ENCODE measurements around the gene RTL5. TPM values are rescaled to one million over a fixed set of nuclear protein-coding genes. Genes with fewer than 3 reads are reported as not detected.

The RTL5 gene
- polyA plus RNA-seq, 1 donor from 2014 or later = 10.5 TPM

GRCh38 chrX:72126539-72127140 lies 5.1 kb downstream of the RTL5 start:
- no peak overlapping the region for H2AFZ ChIP-seq (ENCODE audit: low read depth, low read length)
- no peaks in the 10 kb centered on the region for H3K27me3 ChIP-seq (ENCODE audit: insufficient read depth, low read depth, low read length)
- H3K79me2 ChIP-seq (replicated peaks; ENCODE audit: insufficient read depth, low read length) = no peaks in the 10 kb centered on the region
- no peaks in the 10 kb centered on the region for H4K20me1 ChIP-seq (ENCODE audit: insufficient read depth)
- no peaks in the 10 kb centered on the region for H3K36me3 ChIP-seq (ENCODE audit: insufficient read depth, low read length)
- no peak overlapping the region for H3K4me2 ChIP-seq (ENCODE audit: low read length)
- TF ChIP-seq, protein P1, sequence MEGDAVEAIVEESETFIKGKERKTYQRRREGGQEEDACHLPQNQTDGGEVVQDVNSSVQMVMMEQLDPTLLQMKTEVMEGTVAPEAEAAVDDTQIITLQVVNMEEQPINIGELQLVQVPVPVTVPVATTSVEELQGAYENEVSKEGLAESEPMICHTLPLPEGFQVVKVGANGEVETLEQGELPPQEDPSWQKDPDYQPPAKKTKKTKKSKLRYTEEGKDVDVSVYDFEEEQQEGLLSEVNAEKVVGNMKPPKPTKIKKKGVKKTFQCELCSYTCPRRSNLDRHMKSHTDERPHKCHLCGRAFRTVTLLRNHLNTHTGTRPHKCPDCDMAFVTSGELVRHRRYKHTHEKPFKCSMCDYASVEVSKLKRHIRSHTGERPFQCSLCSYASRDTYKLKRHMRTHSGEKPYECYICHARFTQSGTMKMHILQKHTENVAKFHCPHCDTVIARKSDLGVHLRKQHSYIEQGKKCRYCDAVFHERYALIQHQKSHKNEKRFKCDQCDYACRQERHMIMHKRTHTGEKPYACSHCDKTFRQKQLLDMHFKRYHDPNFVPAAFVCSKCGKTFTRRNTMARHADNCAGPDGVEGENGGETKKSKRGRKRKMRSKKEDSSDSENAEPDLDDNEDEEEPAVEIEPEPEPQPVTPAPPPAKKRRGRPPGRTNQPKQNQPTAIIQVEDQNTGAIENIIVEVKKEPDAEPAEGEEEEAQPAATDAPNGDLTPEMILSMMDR (IDR thresholded peaks at IDR 0.05; ENCODE audit: poor library complexity, severe bottlenecking) = peak; percentile 81
- TF ChIP-seq RAD21 (conservative IDR thresholded peaks at IDR 0.05) = peak; percentile 87
- peak; percentile 20 for TF ChIP-seq MXI1 (conservative IDR thresholded peaks at IDR 0.05; ENCODE audit: poor library complexity, severe bottlenecking)
- peak; percentile 89 for TF ChIP-seq SMC3 (conservative IDR thresholded peaks at IDR 0.05; ENCODE audit: poor library complexity)
- TF ChIP-seq, protein P2, sequence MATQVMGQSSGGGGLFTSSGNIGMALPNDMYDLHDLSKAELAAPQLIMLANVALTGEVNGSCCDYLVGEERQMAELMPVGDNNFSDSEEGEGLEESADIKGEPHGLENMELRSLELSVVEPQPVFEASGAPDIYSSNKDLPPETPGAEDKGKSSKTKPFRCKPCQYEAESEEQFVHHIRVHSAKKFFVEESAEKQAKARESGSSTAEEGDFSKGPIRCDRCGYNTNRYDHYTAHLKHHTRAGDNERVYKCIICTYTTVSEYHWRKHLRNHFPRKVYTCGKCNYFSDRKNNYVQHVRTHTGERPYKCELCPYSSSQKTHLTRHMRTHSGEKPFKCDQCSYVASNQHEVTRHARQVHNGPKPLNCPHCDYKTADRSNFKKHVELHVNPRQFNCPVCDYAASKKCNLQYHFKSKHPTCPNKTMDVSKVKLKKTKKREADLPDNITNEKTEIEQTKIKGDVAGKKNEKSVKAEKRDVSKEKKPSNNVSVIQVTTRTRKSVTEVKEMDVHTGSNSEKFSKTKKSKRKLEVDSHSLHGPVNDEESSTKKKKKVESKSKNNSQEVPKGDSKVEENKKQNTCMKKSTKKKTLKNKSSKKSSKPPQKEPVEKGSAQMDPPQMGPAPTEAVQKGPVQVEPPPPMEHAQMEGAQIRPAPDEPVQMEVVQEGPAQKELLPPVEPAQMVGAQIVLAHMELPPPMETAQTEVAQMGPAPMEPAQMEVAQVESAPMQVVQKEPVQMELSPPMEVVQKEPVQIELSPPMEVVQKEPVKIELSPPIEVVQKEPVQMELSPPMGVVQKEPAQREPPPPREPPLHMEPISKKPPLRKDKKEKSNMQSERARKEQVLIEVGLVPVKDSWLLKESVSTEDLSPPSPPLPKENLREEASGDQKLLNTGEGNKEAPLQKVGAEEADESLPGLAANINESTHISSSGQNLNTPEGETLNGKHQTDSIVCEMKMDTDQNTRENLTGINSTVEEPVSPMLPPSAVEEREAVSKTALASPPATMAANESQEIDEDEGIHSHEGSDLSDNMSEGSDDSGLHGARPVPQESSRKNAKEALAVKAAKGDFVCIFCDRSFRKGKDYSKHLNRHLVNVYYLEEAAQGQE (IDR thresholded peaks at IDR 0.05; ENCODE audit: borderline replicate concordance) = no peak
- no peak for TF ChIP-seq EP300 (conservative IDR thresholded peaks at IDR 0.05; ENCODE audit: poor library complexity, severe bottlenecking)
- no peaks in the 10 kb centered on the region for H3F3A ChIP-seq (ENCODE audit: insufficient read depth, low read length, poor library complexity, severe bottlenecking)
- no peaks in the 10 kb centered on the region for H3K9me3 ChIP-seq (ENCODE audit: low read length)
- peak overlapping the region; percentile 49 for H3K4me3 ChIP-seq (ENCODE audit: low read length)
- no peak overlapping the region for H3K9ac ChIP-seq (ENCODE audit: low read length)
- peak overlapping the region; percentile 37 for H3K27ac ChIP-seq (ENCODE audit: low read length)
- no peaks in the 10 kb centered on the region for H3K9me2 ChIP-seq (ENCODE audit: insufficient read depth, low read length)

- no peak overlapping the region for H2AFZ ChIP-seq (ENCODE audit: low read depth, low read length)
- no peak overlapping the region for H3K4me2 ChIP-seq (ENCODE audit: low read length)
- H3K27ac ChIP-seq (ENCODE audit: low read length) = no peak overlapping the region
- H3K9me2 ChIP-seq (ENCODE audit: insufficient read depth, low read length) = no peaks in the 10 kb centered on the region
- H3K27me3 ChIP-seq (ENCODE audit: insufficient read depth, low read depth, low read length) = no peaks in the 10 kb centered on the region
- H3K9me3 ChIP-seq (ENCODE audit: low read length) = no peaks in the 10 kb centered on the region
- H4K20me1 ChIP-seq (ENCODE audit: insufficient read depth) = no peaks in the 10 kb centered on the region
- peak overlapping the region; percentile 25 for H3K4me3 ChIP-seq (ENCODE audit: low read length)
- TF ChIP-seq EP300 (conservative IDR thresholded peaks at IDR 0.05; ENCODE audit: poor library complexity, severe bottlenecking) (no peak), RAD21 (conservative IDR thresholded peaks at IDR 0.05) (no peak), MXI1 (conservative IDR thresholded peaks at IDR 0.05; ENCODE audit: poor library complexity, severe bottlenecking) (no peak), EZH2 (IDR thresholded peaks at IDR 0.05; ENCODE audit: borderline replicate concordance, insufficient read depth, low read length, poor library complexity, severe bottlenecking) (no peak), SMC3 (conservative IDR thresholded peaks at IDR 0.05; ENCODE audit: poor library complexity) (no peak), TAF1 (IDR thresholded peaks at IDR 0.05; ENCODE audit: low read depth) (no peak), POLR2AphosphoS5 (IDR thresholded peaks at IDR 0.05) (no peak)
- TF ChIP-seq, protein P2 (IDR thresholded peaks at IDR 0.05; ENCODE audit: borderline replicate concordance) = no peak
- TF ChIP-seq, protein P1 (IDR thresholded peaks at IDR 0.05; ENCODE audit: poor library complexity, severe bottlenecking) = no peak
- no peak overlapping the region for H3K9ac ChIP-seq (ENCODE audit: low read length)
- H3F3A ChIP-seq (ENCODE audit: insufficient read depth, low read length, poor library complexity, severe bottlenecking) = no peaks in the 10 kb centered on the region
- H3K36me3 ChIP-seq (ENCODE audit: insufficient read depth, low read length) = no peaks in the 10 kb centered on the region
- no peaks in the 10 kb centered on the region for H3K79me2 ChIP-seq (replicated peaks; ENCODE audit: insufficient read depth, low read length)
Measured at GRCh38 chrX:72126048-72126415, 5.7 kb downstream of the RTL5 start.
